SK-N-SH (cell line): ENCODE measurements around the gene PFN1. TPM values are rescaled to one million over a fixed set of nuclear protein-coding genes. Genes with fewer than 3 reads are reported as not detected.

Source experiments
- MXI1 ChIP-seq: IDR thresholded peaks from 2 replicates; pipeline ENCODE4 v1.6.1; 2012; ENCODE audit warnings: mild to moderate bottlenecking, low read depth, low read length, improper control_type of control experiment
- polyA plus RNA-seq, 3 experiments: library from polyadenylated mRNA; depleted of rRNA; stranded (reverse); fragments of >200 nt; gene quantifications; 2 replicates each; pipeline ENCODE4 v1.2.3, GENCODE V29; 2012
- small RNA-seq, 7 experiments: library from RNA; depleted of rRNA; stranded (forward); fragments of <200 nt; gene quantifications; one replicate each; pipeline ENCODE3, GENCODE V24; 2012

Gene PFN1
- polyA plus RNA-seq, 1 of the 3 experiments (the other 2 are of a cell fraction) = 2,484 TPM

- TF ChIP-seq MXI1 = no peak
- TF ChIP-seq, all 33 proteins: peak for 0
Observed at GRCh38 chr17:4895657-4896331, 52.5 kb downstream of the PFN1 start (continued).

Small RNAs within 50 kb of the gene (small RNA-seq; reads per million reads assigned to genes)
- gene MIR6864 (0 to 0.11 (median 0) reads per million in 7 experiments), gene MIR6865 (0 to 2.3 (median 0) reads per million in 7 experiments)

Other genes with a start within 250 kb of the PFN1 start
- 12.2 and 21.8 TPM in 2 replicates for gene PELP1, start 244.4 kb downstream of the PFN1 start, polyA plus RNA-seq (2012; rRNA removed)
- gene ARRB2, start 237.9 kb downstream of the PFN1 start, polyA plus RNA-seq (2012; rRNA removed) = 17.3 and 24.6 TPM in 2 replicates
- gene MED11, start 217.1 kb downstream of the PFN1 start, polyA plus RNA-seq (2012; rRNA removed) = 51.0 and 54.4 TPM in 2 replicates
- gene ZMYND15, start 208.7 kb downstream of the PFN1 start, polyA plus RNA-seq (2012; rRNA removed) = 0.06 and 0.08 TPM in 2 replicates
- 3.4 and 4.3 TPM in 2 replicates for gene CXCL16, start 208.6 kb downstream of the PFN1 start, polyA plus RNA-seq (2012; rRNA removed)
- not detected in 2 replicates for gene TM4SF5, start 176.6 kb downstream of the PFN1 start, polyA plus RNA-seq (2012; rRNA removed)
- 0.76 and 1.3 TPM in 2 replicates for gene VMO1, start 162.2 kb downstream of the PFN1 start, polyA plus RNA-seq (2012; rRNA removed)
- gene GLTPD2, start 159.6 kb downstream of the PFN1 start, polyA plus RNA-seq (2012; rRNA removed) = not detected in 2 replicates
- gene PSMB6, start 152.4 kb downstream of the PFN1 start, polyA plus RNA-seq (2012; rRNA removed) = 325 and 331 TPM in 2 replicates
- gene PLD2, start 141.4 kb downstream of the PFN1 start, polyA plus RNA-seq (2012; rRNA removed) = 42.5 and 49.2 TPM in 2 replicates
- 53.2 and 64.7 TPM in 2 replicates for gene MINK1, start 115.2 kb downstream of the PFN1 start, polyA plus RNA-seq (2012; rRNA removed)
- 0.44 and 0.52 TPM in 2 replicates for gene C17orf107, start 49.0 kb downstream of the PFN1 start, polyA plus RNA-seq (2012; rRNA removed)
- 0.54 and 0.71 TPM in 2 replicates for gene CHRNE, start 45.4 kb downstream of the PFN1 start, polyA plus RNA-seq (2012; rRNA removed)
- gene GP1BA, start 16.3 kb downstream of the PFN1 start, polyA plus RNA-seq (2012; rRNA removed) = not detected in 2 replicates
- 58.5 and 82.8 TPM in 2 replicates for gene SLC25A11, start 8.5 kb downstream of the PFN1 start, polyA plus RNA-seq (2012; rRNA removed)
- 96.5 and 115 TPM in 2 replicates for gene RNF167, start 8.3 kb downstream of the PFN1 start, polyA plus RNA-seq (2012; rRNA removed)
- gene ENO3, start 2.6 kb upstream of the PFN1 start, polyA plus RNA-seq (2012; rRNA removed) = 29.2 and 32.5 TPM in 2 replicates
- 122 and 133 TPM in 2 replicates for gene SPAG7, start 19.3 kb upstream of the PFN1 start, polyA plus RNA-seq (2012; rRNA removed)
- 18.4 and 27.0 TPM in 2 replicates for gene CAMTA2, start 39.1 kb upstream of the PFN1 start, polyA plus RNA-seq (2012; rRNA removed)
- 1.2 and 1.3 TPM in 2 replicates for gene INCA1, start 49.0 kb upstream of the PFN1 start, polyA plus RNA-seq (2012; rRNA removed)
- gene KIF1C, start 49.4 kb upstream of the PFN1 start, polyA plus RNA-seq (2012; rRNA removed) = 36.7 and 58.2 TPM in 2 replicates
- gene SLC52A1, start 86.9 kb upstream of the PFN1 start, polyA plus RNA-seq (2012; rRNA removed) = 0.49 and 0.55 TPM in 2 replicates
- 1.5 and 2.3 TPM in 2 replicates for gene ZFP3, start 129.9 kb upstream of the PFN1 start, polyA plus RNA-seq (2012; rRNA removed)
- 3.4 and 3.6 TPM in 2 replicates for gene ZNF232, start 163.3 kb upstream of the PFN1 start, polyA plus RNA-seq (2012; rRNA removed)
- not detected in 2 replicates for gene USP6, start 167.5 kb upstream of the PFN1 start, polyA plus RNA-seq (2012; rRNA removed)
- 2.8 and 4.8 TPM in 2 replicates for gene ZNF594, start 243.3 kb upstream of the PFN1 start, polyA plus RNA-seq (2012; rRNA removed)